Measurements from ENCODE around the gene ING5.

DNA sequence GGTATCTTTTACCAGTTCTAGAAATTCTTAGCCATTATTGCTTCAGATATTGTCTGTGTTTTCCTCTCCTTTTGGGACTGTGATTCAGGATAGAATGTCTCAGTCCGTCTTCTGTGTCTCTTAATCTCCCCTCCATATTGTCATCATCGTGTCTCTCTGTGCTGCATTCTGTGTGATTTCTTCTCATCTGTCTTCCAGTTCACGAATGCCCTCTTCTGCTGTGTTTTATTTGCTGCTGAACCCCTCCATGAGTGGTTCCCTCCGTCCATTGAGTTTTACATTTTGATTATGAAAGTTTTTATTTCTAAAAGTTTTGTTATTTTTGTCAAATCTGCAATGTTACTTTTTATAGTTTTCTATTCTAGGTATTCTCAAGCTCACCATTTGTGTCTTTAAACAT lies 44.2 kb downstream of the ING5 start:
- TF ChIP-seq CTCF (IDR thresholded peaks at IDR 0.05; ENCODE audit: low read depth, low read length) (no peak), EZH2phosphoT487 (IDR thresholded peaks at IDR 0.05; ENCODE audit: low read depth) (no peak)

All from OCI-LY3 (cell line).